Activated CD4-positive, alpha-beta memory T cell treated with anti-CD3 and anti-CD28 coated beads for 36 hours (primary cell): ENCODE measurements around the gene SPINK14. TPM values are rescaled to one million over a fixed set of nuclear protein-coding genes. Genes with fewer than 3 reads are reported as not detected.

ENCODE experiments used
- CTCF ChIA-PET: fragments of 350-600 bp; sonication (Branson Sonifier 250); formaldehyde crosslinking; loops from one replicate; lab custom pipeline; 2021; ENCODE audit warnings: antibody characterized with exemption, inconsistent platforms; lab: Charles Lee
- POLR2A ChIA-PET: fragments of 350-600 bp; sonication (Branson Sonifier 250); formaldehyde crosslinking; loops from one replicate; lab custom pipeline; 2021; ENCODE audit warnings: antibody characterized with exemption; lab: Charles Lee
- DNase-seq: peaks from one replicate; pipeline ENCODE4 v3.0.0-alpha.2; 2020
- H3K27ac Mint-ChIP-seq: one replicate; pipeline ENCODE4 v1.8.0; 2021; ENCODE audit warnings: mixed read lengths
- H3K27me3 Mint-ChIP-seq: one replicate; pipeline ENCODE4 v1.8.0; 2021; ENCODE audit warnings: mixed read lengths
- H3K36me3 Mint-ChIP-seq: one replicate; pipeline ENCODE4 v1.8.0; 2021; ENCODE audit warnings: mixed read lengths
- H3K4me1 Mint-ChIP-seq: one replicate; pipeline ENCODE4 v1.8.0; 2021; ENCODE audit warnings: low read depth, mixed read lengths
- H3K4me3 Mint-ChIP-seq: one replicate; pipeline ENCODE4 v1.8.0; 2021; ENCODE audit warnings: mild to moderate bottlenecking, mixed read lengths
- H3K9me3 Mint-ChIP-seq: one replicate; pipeline ENCODE4 v1.8.0; 2021; ENCODE audit warnings: mixed read lengths
- intact Hi-C: fragments of 100-400 bp; cut with micrococcal nuclease; formaldehyde crosslinking; loops from one replicate; pipeline ENCODE4 v1.15.1; 2023
- total RNA-seq, 2 experiments: library from RNA; stranded (reverse); gene quantifications; one replicate each; pipeline ENCODE4 v1.2.3, GENCODE V29; 2021

Gene SPINK14
- total RNA-seq, 2 experiments from 2014 or later, result not detected

GRCh38 chr5:148162038-148162437 is 6.3 kb upstream of the SPINK14 start:
- H3K9me3 Mint-ChIP-seq, result no peaks in the 10 kb centered on the region
- H3K4me3 Mint-ChIP-seq, result no peak overlapping the region
- ChIA-PET CTCF (no interaction called here), POLR2A (interaction anchor here (0.6 kb wide), 1 partner anchor 112 kb away, joined by 3 read pairs; no protein-coding TSS in a partner anchor)
- H3K36me3 Mint-ChIP-seq, result no peaks in the 10 kb centered on the region
- H3K27ac Mint-ChIP-seq, result no peak overlapping the region
- DNase-seq, result no peak
- intact Hi-C loops, result no loop called here
- H3K27me3 Mint-ChIP-seq, result no peaks in the 10 kb centered on the region
- no peaks in the 10 kb centered on the region for H3K4me1 Mint-ChIP-seq

- Mint-ChIP-seq H3K4me1 (no peaks in the 10 kb centered on the region), H3K4me3 (no peak overlapping the region), H3K36me3 (no peaks in the 10 kb centered on the region), H3K9me3 (no peaks in the 10 kb centered on the region), H3K27ac (no peak overlapping the region), H3K27me3 (no peaks in the 10 kb centered on the region)
- CTCF ChIA-PET, result no interaction called here
- DNase-seq, result no peak
- intact Hi-C loops, result no loop called here
- POLR2A ChIA-PET, result no interaction called here
Measured at GRCh38 chr5:148163345-148163744, 5.0 kb upstream of the SPINK14 start.

GRCh38 chr5:148166550-148167283 is 1.6 kb upstream of the SPINK14 start:
- CTCF ChIA-PET, result no interaction called here
- H3K27me3 Mint-ChIP-seq, result no peaks in the 10 kb centered on the region
- H3K4me1 Mint-ChIP-seq, result no peaks in the 10 kb centered on the region
- no peaks in the 10 kb centered on the region for H3K36me3 Mint-ChIP-seq
- POLR2A ChIA-PET, result no interaction called here
- no peak overlapping the region for H3K27ac Mint-ChIP-seq
- H3K4me3 Mint-ChIP-seq, result no peak overlapping the region
- no peak for DNase-seq
- no peaks in the 10 kb centered on the region for H3K9me3 Mint-ChIP-seq
- intact Hi-C loops, result no loop called here

GRCh38 chr5:148172377-148172776 is 4.0 kb downstream of the SPINK14 start:
- ChIA-PET POLR2A (no interaction called here), CTCF (no interaction called here)
- H3K27me3 Mint-ChIP-seq, result peaks cover 3% of the 10 kb centered on the region
- no peaks in the 10 kb centered on the region for H3K4me1 Mint-ChIP-seq
- H3K27ac Mint-ChIP-seq, result no peak overlapping the region
- intact Hi-C loops, result no loop called here
- H3K4me3 Mint-ChIP-seq, result no peak overlapping the region
- no peaks in the 10 kb centered on the region for H3K36me3 Mint-ChIP-seq
- H3K9me3 Mint-ChIP-seq, result no peaks in the 10 kb centered on the region
- no peak for DNase-seq

- CTCF ChIA-PET, result interaction anchor here (0.6 to 3.4 kb wide), 2 partner anchors 218 to 555 kb away, joined by 3 to 14 read pairs; no protein-coding TSS in a partner anchor
- intact Hi-C loops, result no loop called here
- Mint-ChIP-seq H3K9me3 (no peaks in the 10 kb centered on the region), H3K4me3 (no peak overlapping the region), H3K27me3 (peaks cover 7% of the 10 kb centered on the region), H3K36me3 (no peaks in the 10 kb centered on the region), H3K27ac (no peak overlapping the region), H3K4me1 (no peaks in the 10 kb centered on the region)
- POLR2A ChIA-PET, result no interaction called here
- no peak for DNase-seq
Measured at GRCh38 chr5:148176480-148176879, 8.1 kb downstream of the SPINK14 start.

- POLR2A ChIA-PET, result no interaction called here
- H3K9me3 Mint-ChIP-seq, result no peaks in the 10 kb centered on the region
- intact Hi-C loops, result no loop called here
- no peaks in the 10 kb centered on the region for H3K36me3 Mint-ChIP-seq
- CTCF ChIA-PET, result interaction anchor here (3.4 kb wide), 1 partner anchor 554 kb away, joined by 14 read pairs; no protein-coding TSS in a partner anchor
- no peak overlapping the region for H3K27ac Mint-ChIP-seq
- no peak for DNase-seq
- peaks cover 7% of the 10 kb centered on the region for H3K27me3 Mint-ChIP-seq
- no peak overlapping the region for H3K4me3 Mint-ChIP-seq
- H3K4me1 Mint-ChIP-seq, result no peaks in the 10 kb centered on the region
Measured at GRCh38 chr5:148177207-148177606, 8.9 kb downstream of the SPINK14 start.

GRCh38 chr5:148179234-148179824 is 11.0 kb downstream of the SPINK14 start:
- Mint-ChIP-seq H3K36me3 (no peaks in the 10 kb centered on the region), H3K27me3 (peaks cover 7% of the 10 kb centered on the region), H3K4me1 (no peaks in the 10 kb centered on the region), H3K4me3 (no peak overlapping the region), H3K9me3 (no peaks in the 10 kb centered on the region), H3K27ac (no peak overlapping the region)
- ChIA-PET CTCF (interaction anchor here (0.6 to 2.9 kb wide), 14 partner anchors 19 to 552 kb away, joined by 3 to 48 read pairs (median 3); no protein-coding TSS in a partner anchor), POLR2A (no interaction called here)
- no peak for DNase-seq
- intact Hi-C loops, result loop anchor here (1.0 to 2.0 kb wide), 5 partner anchors 195 to 552 kb away; partner anchors contain the start of gene FBXO38

- H3K9me3 Mint-ChIP-seq, result no peaks in the 10 kb centered on the region
- peaks cover 9% of the 10 kb centered on the region for H3K4me1 Mint-ChIP-seq
- H3K36me3 Mint-ChIP-seq, result no peaks in the 10 kb centered on the region
- DNase-seq, result no peak
- POLR2A ChIA-PET, result no interaction called here
- H3K27ac Mint-ChIP-seq, result no peak overlapping the region
- intact Hi-C loops, result loop anchor here (1.0 to 10.0 kb wide), 6 partner anchors 197 to 1742 kb away; partner anchors contain the start of genes FBXO38 and TCERG1
- no peak overlapping the region for H3K4me3 Mint-ChIP-seq
- CTCF ChIA-PET, result interaction anchor here (0.6 to 1.8 kb wide), 7 partner anchors 11 to 544 kb away, joined by 3 to 14 read pairs (median 3); no protein-coding TSS in a partner anchor
- H3K27me3 Mint-ChIP-seq, result peaks cover 8% of the 10 kb centered on the region
Measured at GRCh38 chr5:148186248-148187003, 18.1 kb downstream of the SPINK14 start.

GRCh38 chr5:148191010-148191409 is 22.7 kb downstream of the SPINK14 start:
- no peak for DNase-seq
- ChIA-PET CTCF (no interaction called here), POLR2A (no interaction called here)
- intact Hi-C loops, result no loop called here
- H3K9me3 Mint-ChIP-seq, result no peaks in the 10 kb centered on the region
- peaks cover 5% of the 10 kb centered on the region for H3K4me1 Mint-ChIP-seq
- no peaks in the 10 kb centered on the region for H3K36me3 Mint-ChIP-seq
- H3K4me3 Mint-ChIP-seq, result no peak overlapping the region
- H3K27me3 Mint-ChIP-seq, result peaks cover 6% of the 10 kb centered on the region
- no peak overlapping the region for H3K27ac Mint-ChIP-seq

- CTCF ChIA-PET, result no interaction called here
- H3K27ac Mint-ChIP-seq, result no peak overlapping the region
- no peaks in the 10 kb centered on the region for H3K9me3 Mint-ChIP-seq
- peaks cover 2% of the 10 kb centered on the region for H3K27me3 Mint-ChIP-seq
- no peaks in the 10 kb centered on the region for H3K4me1 Mint-ChIP-seq
- H3K36me3 Mint-ChIP-seq, result no peaks in the 10 kb centered on the region
- no peak overlapping the region for H3K4me3 Mint-ChIP-seq
- no peak for DNase-seq
- POLR2A ChIA-PET, result no interaction called here
- intact Hi-C loops, result loop anchor here (2.0 kb wide), 1 partner anchor 428 kb away; no protein-coding TSS in a partner anchor
Measured at GRCh38 chr5:148193202-148193601, 24.9 kb downstream of the SPINK14 start.

- Mint-ChIP-seq H3K36me3 (no peaks in the 10 kb centered on the region), H3K9me3 (no peaks in the 10 kb centered on the region), H3K27ac (no peak overlapping the region), H3K4me3 (no peak overlapping the region), H3K4me1 (no peaks in the 10 kb centered on the region), H3K27me3 (peaks cover 2% of the 10 kb centered on the region)
- no peak for DNase-seq
- ChIA-PET CTCF (no interaction called here), POLR2A (no interaction called here)
- intact Hi-C loops, result no loop called here
Measured at GRCh38 chr5:148201151-148201550, 32.8 kb downstream of the SPINK14 start.
